Brain pericyte (primary cell): Measurements from ENCODE around the gene L3MBTL2.

Experiments
- DNase-seq: peaks from one replicate; pipeline ENCODE4 v3.0.0-alpha.2; 2012; ENCODE audit warnings: low read depth, low spot score

L3MBTL2 gene

GRCh38 chr22:41273128-41273527 is 68.0 kb downstream of the L3MBTL2 start:
- no peak for DNase-seq

GRCh38 chr22:41274856-41275255 is 69.7 kb downstream of the L3MBTL2 start:
- DNase-seq, result no peak

GRCh38 chr22:41280065-41280464 is 75.0 kb downstream of the L3MBTL2 start:
- no peak for DNase-seq

GRCh38 chr22:41280854-41281253 is 75.7 kb downstream of the L3MBTL2 start:
- no peak for DNase-seq
